ENCODE measurements around the gene THOC6.
"Not testable (repeated sequence)": the region's sequence is repeated elsewhere in the genome, so short reads cannot be mapped to it uniquely, and the experiment has no call there.

The THOC6 gene

GRCh38 chr16:3075523-3075915, 51.7 kb downstream of the THOC6 start:
- no peak for DNase-seq

GRCh38 chr16:3075946-3076345, 52.1 kb downstream of the THOC6 start:
- not testable (repeated sequence) for DNase-seq

- DNase-seq, result no peak
These were observed 52.7 kb downstream of the THOC6 start for GRCh38 chr16:3076577-3076976.

Data from NCI-H187 (cell line).